Esophagus squamous epithelium (tissue), 5 donors: ENCODE measurements around the gene F5. TPM values are rescaled to one million over a fixed set of nuclear protein-coding genes. Genes with fewer than 3 reads are reported as not detected.

Experiments
- DNase-seq: peaks from one replicate; lab custom pipeline; 2025; lab: John Stamatoyannopoulos, UW
- H3K27ac ChIP-seq, 4 donors: fragments of 200-600 bp; sonication (generic); one replicate each; pipeline ENCODE4 v1.5.1; 2016 to 2019; ENCODE audit warnings: mild to moderate bottlenecking in 1 of 4
- H3K27me3 ChIP-seq, 4 donors: fragments of 200-600 bp; sonication (generic); 1 replicate in 3 of 4; 2 replicates in 1 of 4; pipeline versions ENCODE4 v1.5.1 to v1.6.0; 2017 to 2021; ENCODE audit warnings: antibody characterized with exemption in 1 of 4
- H3K36me3 ChIP-seq, 3 donors: fragments of 200-600 bp; sonication (generic); one replicate each; pipeline ENCODE4 v1.5.1; 2016 to 2019
- H3K4me1 ChIP-seq, 3 donors: fragments of 200-600 bp; sonication (generic); one replicate each; pipeline ENCODE4 v1.5.1; 2017 to 2019
- H3K4me3 ChIP-seq, 4 donors: fragments of 200-600 bp; sonication (generic); 1 replicate in 3 of 4; 2 replicates in 1 of 4; pipeline ENCODE4 v1.5.1; 2016 to 2019; ENCODE audit warnings: mild to moderate bottlenecking in 2 of 4, moderate library complexity in 1 of 4
- H3K9me3 ChIP-seq, 3 donors: fragments of 200-600 bp; sonication (generic); one replicate each; pipeline ENCODE4 v1.5.1; 2016 to 2019
- CTCF ChIP-seq, 6 experiments: fragments of 450-650 bp in 4 of 6; fragments of 200-600 bp in 2 of 6; sonication (generic) in 2 of 6; IDR thresholded peaks; one replicate each; pipeline ENCODE4 v1.5.1; 2016 to 2019; ENCODE audit warnings: antibody characterized with exemption in 6 of 6, mild to moderate bottlenecking in 4 of 6, moderate library complexity in 4 of 6
- POLR2A ChIP-seq, 4 donors: fragments of 450-650 bp; IDR thresholded peaks; one replicate each; pipeline ENCODE4 v1.6.1; 2017; ENCODE audit warnings: antibody characterized with exemption in 4 of 4, mild to moderate bottlenecking in 4 of 4, moderate library complexity in 3 of 4
- WGBS, 2 donors: methylation state at CpG; one replicate each; pipeline ENCODE4 v1.1.5; 2018; 5-methylcytosine and 5-hydroxymethylcytosine counted together
- intact Hi-C: fragments of 100-400 bp; cut with DNase I; formaldehyde crosslinking; loops from one replicate; pipeline ENCODE4 v1.15.0; 2022
- total RNA-seq, 4 donors: library from RNA; depleted of rRNA; stranded (reverse); fragments of >200 nt; gene quantifications; one replicate each; pipeline ENCODE4 v1.1.0, GENCODE V29; 2016
- donor health status: DM: yes; HTN: yes; CAD: no.

F5 gene
- total RNA-seq, 4 donors from 2014 or later, result 0.13 to 0.41 TPM; not detected in 2

GRCh38 chr1:169527001-169527400 is 59.3 kb downstream of the F5 start:
- intact Hi-C loops, result no loop called here
- 81 to 92% methylated on average over 3 of the region's 3 CpGs for WGBS, 2 donors
- Histone ChIP-seq H3K36me3 (no peaks in the 10 kb centered on the region), H3K4me1 (peaks cover 0 to 30% (median 5%) of the 10 kb centered on the region in 3 donors), H3K9me3 (no peaks in the 10 kb centered on the region), H3K27ac (no peak overlapping the region), H3K4me3 (no peak overlapping the region), H3K27me3 (no peaks in the 10 kb centered on the region)
- TF ChIP-seq CTCF (IDR thresholded peaks at IDR 0.05), result no peak
- TF ChIP-seq POLR2A (IDR thresholded peaks at IDR 0.05), result no peak
- no peak for DNase-seq

- no peaks in the 10 kb centered on the region for H3K36me3 ChIP-seq
- no peak for DNase-seq
- no peaks in the 10 kb centered on the region for H3K9me3 ChIP-seq
- H3K27ac ChIP-seq, result no peak overlapping the region
- peaks cover 0 to 30% (median 5%) of the 10 kb centered on the region in 3 donors for H3K4me1 ChIP-seq
- WGBS, 2 donors, result 86 to 88% methylated on average over 1 of the region's 1 CpG
- no peak for TF ChIP-seq CTCF (IDR thresholded peaks at IDR 0.05)
- no peaks in the 10 kb centered on the region for H3K27me3 ChIP-seq
- H3K4me3 ChIP-seq, result no peak overlapping the region
- intact Hi-C loops, result no loop called here
These were observed 60.0 kb downstream of the F5 start for GRCh38 chr1:169526120-169526832.

- TF ChIP-seq CTCF (IDR thresholded peaks at IDR 0.05) (no peak), POLR2A (IDR thresholded peaks at IDR 0.05) (no peak)
- Histone ChIP-seq H3K36me3 (no peaks in the 10 kb centered on the region), H3K27ac (no peak overlapping the region), H3K27me3 (no peaks in the 10 kb centered on the region), H3K9me3 (no peaks in the 10 kb centered on the region), H3K4me1 (peaks cover 0 to 28% (median 5%) of the 10 kb centered on the region in 3 donors), H3K4me3 (no peak overlapping the region)
- intact Hi-C loops, result no loop called here
- no peak for DNase-seq
- WGBS, 2 donors, result 89 to 100% methylated on average over 1 of the region's 1 CpG
These were observed 60.9 kb downstream of the F5 start for GRCh38 chr1:169525391-169525790.

- H3K27me3 ChIP-seq, result no peaks in the 10 kb centered on the region
- no peaks in the 10 kb centered on the region for H3K36me3 ChIP-seq
- no peak for DNase-seq
- H3K9me3 ChIP-seq, result no peaks in the 10 kb centered on the region
- intact Hi-C loops, result no loop called here
- no peak for TF ChIP-seq CTCF (IDR thresholded peaks at IDR 0.05)
- no peak for TF ChIP-seq POLR2A (IDR thresholded peaks at IDR 0.05)
- H3K4me3 ChIP-seq, result no peak overlapping the region
- peaks cover 0 to 16% (median 5%) of the 10 kb centered on the region in 3 donors for H3K4me1 ChIP-seq
- no peak overlapping the region for H3K27ac ChIP-seq
These were observed 62.4 kb downstream of the F5 start for GRCh38 chr1:169523904-169524303.

GRCh38 chr1:169521226-169521625 is 65.1 kb downstream of the F5 start:
- TF ChIP-seq POLR2A (IDR thresholded peaks at IDR 0.05) (no peak), CTCF (IDR thresholded peaks at IDR 0.05) (no peak)
- 95 to 100% methylated on average over 1 of the region's 1 CpG for WGBS, 2 donors
- H3K27ac ChIP-seq, result no peak overlapping the region
- H3K36me3 ChIP-seq, result no peaks in the 10 kb centered on the region
- H3K4me3 ChIP-seq, result no peak overlapping the region
- H3K27me3 ChIP-seq, result no peaks in the 10 kb centered on the region
- intact Hi-C loops, result no loop called here
- no peaks in the 10 kb centered on the region for H3K4me1 ChIP-seq
- no peaks in the 10 kb centered on the region for H3K9me3 ChIP-seq
- DNase-seq, result no peak
